22Rv1 (cell line): ENCODE measurements around the gene TCF12.

ENCODE experiments used
- ZFX ChIP-seq: fragments of 450-650 bp; IDR thresholded peaks from 2 replicates; pipeline ENCODE4 v1.6.1; 2017; ENCODE audit warnings: antibody characterized with exemption, borderline replicate concordance
- TF ChIP-seq, protein P1 (sequence below): fragments of 450-650 bp; IDR thresholded peaks from 2 replicates; pipeline ENCODE4 v1.5.1; 2017; ENCODE audit warnings: mild to moderate bottlenecking

DNA sequence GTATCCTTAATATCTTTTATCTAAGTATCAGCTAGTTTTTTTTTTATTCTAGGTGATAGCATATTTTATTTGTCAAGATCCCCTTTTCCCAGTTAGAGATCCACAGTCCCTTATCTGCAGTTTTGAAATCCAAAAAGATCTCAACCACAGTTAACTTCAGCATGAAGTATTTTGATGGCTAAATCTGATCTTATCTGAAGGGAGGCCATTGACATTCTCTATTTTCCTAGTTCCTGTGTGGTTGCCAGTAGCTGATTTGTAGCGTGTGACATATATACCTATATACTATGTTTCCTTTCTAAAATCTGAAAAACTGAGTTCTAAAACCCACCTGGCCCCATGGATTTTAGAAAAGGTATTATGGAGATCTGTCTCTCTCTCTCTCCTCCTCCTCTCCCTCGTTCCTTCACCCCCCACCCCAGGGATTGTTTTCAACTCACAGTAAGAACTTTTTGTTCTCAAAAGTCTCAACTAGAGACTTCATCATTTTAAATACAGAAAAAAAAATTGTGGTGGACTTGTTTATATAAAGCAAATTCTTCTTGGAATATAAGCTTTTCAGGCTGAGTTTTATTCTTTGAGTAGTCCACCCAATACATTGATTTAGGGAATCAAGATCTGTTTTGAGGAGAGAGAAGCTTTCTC is 12.3 kb downstream of the TCF12 start:
- TF ChIP-seq, protein P1, sequence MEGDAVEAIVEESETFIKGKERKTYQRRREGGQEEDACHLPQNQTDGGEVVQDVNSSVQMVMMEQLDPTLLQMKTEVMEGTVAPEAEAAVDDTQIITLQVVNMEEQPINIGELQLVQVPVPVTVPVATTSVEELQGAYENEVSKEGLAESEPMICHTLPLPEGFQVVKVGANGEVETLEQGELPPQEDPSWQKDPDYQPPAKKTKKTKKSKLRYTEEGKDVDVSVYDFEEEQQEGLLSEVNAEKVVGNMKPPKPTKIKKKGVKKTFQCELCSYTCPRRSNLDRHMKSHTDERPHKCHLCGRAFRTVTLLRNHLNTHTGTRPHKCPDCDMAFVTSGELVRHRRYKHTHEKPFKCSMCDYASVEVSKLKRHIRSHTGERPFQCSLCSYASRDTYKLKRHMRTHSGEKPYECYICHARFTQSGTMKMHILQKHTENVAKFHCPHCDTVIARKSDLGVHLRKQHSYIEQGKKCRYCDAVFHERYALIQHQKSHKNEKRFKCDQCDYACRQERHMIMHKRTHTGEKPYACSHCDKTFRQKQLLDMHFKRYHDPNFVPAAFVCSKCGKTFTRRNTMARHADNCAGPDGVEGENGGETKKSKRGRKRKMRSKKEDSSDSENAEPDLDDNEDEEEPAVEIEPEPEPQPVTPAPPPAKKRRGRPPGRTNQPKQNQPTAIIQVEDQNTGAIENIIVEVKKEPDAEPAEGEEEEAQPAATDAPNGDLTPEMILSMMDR = no peak
- TF ChIP-seq ZFX = no peak
